ENCODE measurements around the gene OXER1. TPM values are rescaled to one million over a fixed set of nuclear protein-coding genes. Genes with fewer than 3 reads are reported as not detected.

OXER1 gene, protein sequence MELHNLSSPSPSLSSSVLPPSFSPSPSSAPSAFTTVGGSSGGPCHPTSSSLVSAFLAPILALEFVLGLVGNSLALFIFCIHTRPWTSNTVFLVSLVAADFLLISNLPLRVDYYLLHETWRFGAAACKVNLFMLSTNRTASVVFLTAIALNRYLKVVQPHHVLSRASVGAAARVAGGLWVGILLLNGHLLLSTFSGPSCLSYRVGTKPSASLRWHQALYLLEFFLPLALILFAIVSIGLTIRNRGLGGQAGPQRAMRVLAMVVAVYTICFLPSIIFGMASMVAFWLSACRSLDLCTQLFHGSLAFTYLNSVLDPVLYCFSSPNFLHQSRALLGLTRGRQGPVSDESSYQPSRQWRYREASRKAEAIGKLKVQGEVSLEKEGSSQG
- total RNA-seq, result 1 to 10 TPM in 2 of 4 donors, under 1 TPM in 2; 0.75 to 2.0 (median 0.96) TPM

DNA sequence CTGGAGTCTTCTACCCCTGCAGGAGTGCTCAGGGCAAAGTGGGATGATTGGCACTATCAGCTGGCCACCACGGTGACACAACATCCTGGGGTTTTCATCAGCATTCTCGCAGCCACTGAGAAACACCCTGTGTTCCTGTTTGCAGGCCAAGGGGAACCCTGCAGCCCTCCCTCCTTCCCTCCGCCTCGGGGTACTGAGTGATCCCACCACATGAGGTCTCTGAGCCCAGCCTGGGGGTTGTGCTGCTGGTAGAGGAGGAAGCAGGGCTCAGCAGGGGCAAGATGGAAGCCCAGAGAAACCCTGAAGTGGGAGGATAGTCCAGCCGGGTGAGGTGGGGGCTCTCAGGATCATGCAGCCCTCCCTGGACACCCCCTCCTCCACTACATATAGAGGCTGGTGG lies at the start of gene OXER1:
Gene OXER1, minus strand, starts transcription at position 40 of the 400 bp plus-strand sequence. CDS start 73 bp downstream, outside the sequence.
- TF ChIP-seq, protein P1, sequence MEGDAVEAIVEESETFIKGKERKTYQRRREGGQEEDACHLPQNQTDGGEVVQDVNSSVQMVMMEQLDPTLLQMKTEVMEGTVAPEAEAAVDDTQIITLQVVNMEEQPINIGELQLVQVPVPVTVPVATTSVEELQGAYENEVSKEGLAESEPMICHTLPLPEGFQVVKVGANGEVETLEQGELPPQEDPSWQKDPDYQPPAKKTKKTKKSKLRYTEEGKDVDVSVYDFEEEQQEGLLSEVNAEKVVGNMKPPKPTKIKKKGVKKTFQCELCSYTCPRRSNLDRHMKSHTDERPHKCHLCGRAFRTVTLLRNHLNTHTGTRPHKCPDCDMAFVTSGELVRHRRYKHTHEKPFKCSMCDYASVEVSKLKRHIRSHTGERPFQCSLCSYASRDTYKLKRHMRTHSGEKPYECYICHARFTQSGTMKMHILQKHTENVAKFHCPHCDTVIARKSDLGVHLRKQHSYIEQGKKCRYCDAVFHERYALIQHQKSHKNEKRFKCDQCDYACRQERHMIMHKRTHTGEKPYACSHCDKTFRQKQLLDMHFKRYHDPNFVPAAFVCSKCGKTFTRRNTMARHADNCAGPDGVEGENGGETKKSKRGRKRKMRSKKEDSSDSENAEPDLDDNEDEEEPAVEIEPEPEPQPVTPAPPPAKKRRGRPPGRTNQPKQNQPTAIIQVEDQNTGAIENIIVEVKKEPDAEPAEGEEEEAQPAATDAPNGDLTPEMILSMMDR (IDR thresholded peaks at IDR 0.05; ENCODE audit: low read depth), result no peak

DNA sequence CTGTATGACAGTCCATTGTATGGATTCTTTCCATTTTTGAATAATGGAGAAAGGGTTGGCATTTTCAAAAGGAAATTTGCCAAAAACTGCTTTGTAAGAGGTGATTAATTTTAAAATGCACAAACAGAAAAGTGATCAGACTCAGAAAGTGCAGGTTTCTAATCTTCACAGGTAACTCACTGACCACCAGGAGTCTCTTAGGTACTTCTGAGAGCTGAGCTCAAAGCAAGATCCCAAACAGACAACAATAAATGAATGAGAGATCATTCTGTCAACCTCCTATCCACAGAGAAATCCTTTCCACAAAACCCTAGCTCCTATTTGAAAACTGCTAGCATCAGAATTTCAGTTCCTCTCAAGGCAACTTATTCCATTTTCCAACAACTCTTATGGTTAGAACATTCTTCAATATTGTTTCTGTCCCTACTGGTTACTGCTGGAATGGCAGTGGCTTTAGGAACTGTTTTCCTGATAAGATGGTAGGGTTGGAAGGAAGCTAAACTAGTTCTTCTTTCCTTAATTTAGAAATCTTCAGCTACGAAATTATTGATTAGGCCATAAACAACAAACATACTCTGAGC lies 49.1 kb upstream of the OXER1 start:
- TF ChIP-seq, protein P1 (IDR thresholded peaks at IDR 0.05; ENCODE audit: low read depth), result no peak

DNA sequence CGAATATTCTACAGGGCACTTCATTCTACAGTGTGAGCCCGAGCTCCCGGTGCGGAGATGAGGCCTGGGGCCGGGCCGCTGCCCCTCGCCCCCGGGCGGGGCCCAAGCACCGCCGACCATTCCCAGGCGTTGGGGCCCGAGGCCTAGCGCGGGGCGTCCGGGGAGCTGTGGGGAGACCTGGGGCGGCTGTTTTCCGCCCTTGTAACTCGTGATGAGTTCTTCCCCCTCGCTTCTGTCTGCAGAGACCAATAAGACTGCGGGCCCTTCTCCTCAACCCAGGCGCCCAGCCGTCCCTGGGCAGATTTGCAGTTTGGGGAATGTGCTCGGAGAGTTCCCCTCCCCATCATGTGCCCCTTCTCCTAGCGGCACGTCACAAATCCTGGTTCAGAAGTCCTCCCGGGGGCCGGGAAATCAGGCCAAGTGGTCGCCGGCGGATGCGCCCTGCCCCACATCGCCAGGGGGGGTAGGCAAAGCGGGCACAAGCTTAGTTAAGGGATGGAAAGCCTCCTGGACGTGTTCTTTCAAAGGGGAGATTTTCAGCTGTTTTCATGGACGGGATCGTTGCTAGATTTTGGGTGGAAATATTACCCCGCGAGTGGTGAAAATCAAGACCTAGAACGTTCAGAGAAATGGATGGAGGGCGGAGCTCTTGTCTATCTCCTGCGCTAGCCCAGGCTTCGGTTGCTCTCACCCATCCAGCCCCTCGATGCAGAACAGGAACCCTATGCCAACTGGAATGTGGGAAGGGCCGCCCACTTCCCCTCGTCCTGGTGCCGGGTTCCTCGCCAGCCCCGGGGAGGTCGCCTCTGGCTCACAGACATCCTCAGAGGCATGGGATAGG lies 47.3 kb upstream of the OXER1 start:
- TF ChIP-seq, protein P1 (IDR thresholded peaks at IDR 0.05; ENCODE audit: low read depth), result no peak

DNA sequence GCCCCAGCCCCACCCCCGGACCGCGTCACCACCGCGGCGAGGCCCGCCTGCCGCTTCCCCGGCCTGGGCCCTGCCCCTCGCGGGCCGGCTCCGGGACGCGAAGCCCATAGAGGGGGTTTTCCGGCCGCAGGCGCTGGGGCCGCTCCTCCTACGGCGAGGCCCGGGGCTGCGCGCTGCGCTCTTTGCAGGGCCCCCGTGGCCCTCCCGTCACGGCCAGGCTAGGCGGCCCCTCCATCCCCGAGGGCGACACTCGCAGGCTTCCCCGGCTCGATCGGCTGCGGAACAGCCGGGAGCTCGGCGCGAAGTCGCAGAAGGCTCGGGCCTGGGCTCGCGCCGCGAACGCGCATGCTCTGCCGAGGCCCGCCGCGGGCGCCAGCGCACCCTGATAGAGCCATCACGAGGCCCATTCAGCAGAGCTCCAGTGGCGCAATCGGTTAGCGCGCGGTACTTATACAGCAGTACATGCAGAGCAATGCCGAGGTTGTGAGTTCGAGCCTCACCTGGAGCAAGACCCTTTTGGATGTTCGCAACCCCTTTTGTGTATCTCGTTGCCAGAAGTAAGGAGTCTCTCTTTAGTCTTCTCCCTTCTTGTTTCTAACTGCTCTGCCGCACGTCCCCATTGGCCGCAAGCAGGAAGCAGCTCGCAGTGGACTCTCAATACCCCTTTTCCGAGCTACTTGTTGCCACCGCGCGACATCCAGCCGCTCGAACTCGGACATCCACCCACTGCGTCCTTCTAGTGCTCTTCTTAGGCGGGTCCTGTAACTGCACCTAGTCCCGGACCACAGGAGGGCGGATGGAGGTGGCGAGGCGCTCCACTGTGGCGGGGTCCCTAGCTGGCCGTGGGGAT lies 46.4 kb upstream of the OXER1 start:
- TF ChIP-seq, protein P1 (IDR thresholded peaks at IDR 0.05; ENCODE audit: low read depth), result no peak

DNA sequence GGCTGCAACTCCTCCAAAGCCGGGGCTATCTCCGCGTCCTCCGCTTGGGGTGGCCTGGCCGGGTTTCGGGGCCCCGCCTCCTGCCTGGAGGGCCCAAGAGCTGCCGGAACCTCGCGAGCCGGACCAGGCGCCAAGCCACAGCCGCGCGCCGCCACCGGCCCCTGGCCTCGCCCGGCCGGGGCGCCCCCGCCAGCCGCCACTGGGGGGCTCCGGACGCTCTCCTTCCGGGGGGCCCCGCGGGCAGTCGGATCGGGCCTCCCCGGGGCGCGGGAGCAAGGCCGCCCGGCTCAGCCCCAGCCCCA lies 45.8 kb upstream of the OXER1 start:
- TF ChIP-seq, protein P1 (IDR thresholded peaks at IDR 0.05; ENCODE audit: low read depth), result no peak

DNA sequence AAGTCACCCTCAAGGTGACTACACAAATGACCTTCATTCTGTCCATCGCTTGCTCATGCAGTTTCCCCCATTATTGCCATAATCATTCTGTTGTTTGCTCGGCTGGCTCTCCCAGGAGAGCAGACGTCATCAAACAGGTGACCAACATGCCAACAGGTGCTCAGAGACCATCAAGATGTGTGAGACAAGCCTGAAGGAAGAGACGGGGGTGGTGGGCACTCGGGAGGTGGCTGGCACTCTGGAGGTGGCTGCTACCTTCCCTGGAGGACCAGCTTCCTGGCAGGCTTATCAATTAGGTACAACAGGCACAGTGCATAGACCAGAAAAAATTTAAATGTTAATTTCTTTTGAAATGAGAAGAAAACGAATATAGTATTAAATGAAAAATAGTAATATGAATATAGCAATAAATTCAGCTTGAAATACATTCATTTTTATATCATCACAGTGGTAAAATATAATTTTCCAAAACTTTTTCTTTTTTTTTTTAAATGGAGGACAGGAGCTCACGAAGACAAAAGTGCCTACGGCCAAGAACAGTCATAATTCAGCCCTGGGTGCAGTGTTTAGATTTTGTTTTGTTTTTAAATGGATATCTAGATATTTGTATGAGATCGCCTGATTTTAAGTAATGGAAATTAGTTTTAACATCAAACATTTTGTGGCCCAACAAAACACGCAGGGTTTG lies 45.3 kb upstream of the OXER1 start:
- TF ChIP-seq, protein P1 (IDR thresholded peaks at IDR 0.05; ENCODE audit: low read depth), result no peak

Data from subcutaneous adipose tissue (tissue), 4 donors.